Spleen (tissue), 11 donors: Measurements from ENCODE around the gene PSRC1. TPM values are rescaled to one million over a fixed set of nuclear protein-coding genes. Genes with fewer than 3 reads are reported as not detected.
A peak's percentile ranks its signal among the peaks of the same experiment; 100 is the strongest.

Experiments used
- DNase-seq: peaks from one replicate; pipeline ENCODE4 v3.0.0-alpha.2; 2020
- H3K27ac ChIP-seq, 8 donors: fragments of 200-600 bp; sonication (generic) in 7 of 8; 1 replicate in 4 of 8; 2 replicates in 4 of 8; pipeline versions ENCODE4 v1.5.0 to v1.8.0; 2016 to 2021; ENCODE audit warnings: inconsistent platforms in 4 of 8, mild to moderate bottlenecking in 4 of 8, moderate library complexity in 1 of 8
- H3K27me3 ChIP-seq, 7 donors: fragments of 200-600 bp; sonication (generic) in 6 of 7; replicated peaks in 1 of 7; 1 replicate in 4 of 7; 2 replicates in 3 of 7; pipeline versions ENCODE4 v1.5.0 to v1.8.0; 2016 to 2021; ENCODE audit warnings: inconsistent platforms in 3 of 7, mild to moderate bottlenecking in 1 of 7
- H3K36me3 ChIP-seq, 6 donors: fragments of 200-600 bp; sonication (generic) in 5 of 6; 1 replicate in 4 of 6; 2 replicates in 2 of 6; pipeline versions ENCODE4 v1.5.0 to v1.8.0; 2016 to 2021; ENCODE audit warnings: inconsistent platforms in 2 of 6
- H3K4me1 ChIP-seq, 6 donors: fragments of 200-600 bp; sonication (generic) in 5 of 6; 1 replicate in 3 of 6; 2 replicates in 3 of 6; pipeline versions ENCODE4 v1.5.0 to v1.8.0; 2016 to 2021; ENCODE audit warnings: inconsistent platforms in 3 of 6
- H3K4me3 ChIP-seq, 8 donors: fragments of 200-600 bp; sonication (generic) in 7 of 8; 1 replicate in 4 of 8; 2 replicates in 4 of 8; pipeline versions ENCODE4 v1.5.0 to v1.8.0; 2016 to 2021; ENCODE audit warnings: inconsistent platforms in 4 of 8, mild to moderate bottlenecking in 4 of 8, moderate library complexity in 2 of 8
- H3K9me3 ChIP-seq, 8 donors: fragments of 200-600 bp; sonication (generic) in 7 of 8; 1 replicate in 4 of 8; 2 replicates in 4 of 8; pipeline versions ENCODE4 v1.5.0 to v1.8.0; 2016 to 2021; ENCODE audit warnings: inconsistent platforms in 4 of 8
- POLR2A ChIP-seq, 3 donors: fragments of 450-650 bp; IDR thresholded peaks; one replicate each; pipeline ENCODE4 v1.5.1; 2017; ENCODE audit warnings: antibody characterized with exemption in 3 of 3, mild to moderate bottlenecking in 1 of 3
- POLR2AphosphoS5 ChIP-seq, 3 donors: sonication (generic); formaldehyde crosslinking; IDR thresholded peaks; one replicate each; pipeline ENCODE4 v1.5.1; 2017; ENCODE audit warnings: antibody characterized with exemption in 3 of 3
- WGBS, 5 donors: extraction: QIAGEN DNeasy Blood & Tissue Kit in 3 of 5; methylation state at CpG; one replicate each; pipeline versions ENCODE4 v1.1.5 to v1.1.7; 2013 to 2018; 5-methylcytosine and 5-hydroxymethylcytosine counted together
- intact Hi-C: fragments of 100-400 bp; cut with DNase I; formaldehyde crosslinking; loops from one replicate; pipeline ENCODE4 v1.15.0; 2023; ENCODE audit warnings: low total_unique reads
- polyA plus RNA-seq, 3 donors: library from polyadenylated mRNA; stranded (reverse); fragments of 200-250 nt; gene quantifications; one replicate each; pipeline ENCODE4 v1.2.1, GENCODE V29; 2013
- total RNA-seq, 7 donors: library from RNA; depleted of rRNA in 3 of 7; stranded (reverse); fragments of >200 nt in 3 of 7; fragmentation: NEBNext Ultra II Directional in 4 of 7; extraction: Animal tissue kit (Norgen Biotek cat#: 25700) in 4 of 7; gene quantifications; one replicate each; pipeline versions ENCODE4 v1.1.0 to v1.2.1, GENCODE V29; 2016 to 2021
- TF ChIP-seq, protein P1 (sequence below), 11 experiments: fragments of 200-600 bp in 7 of 11; fragments of 450-650 bp in 4 of 11; sonication (generic) in 4 of 11; IDR thresholded peaks in 8 of 11; conservative IDR thresholded peaks in 3 of 11; 1 replicate in 7 of 11; 2 replicates in 4 of 11; pipeline versions ENCODE4 v1.4.0 to v1.8.0; 2016 to 2021; ENCODE audit warnings: antibody characterized with exemption in 11 of 11, inconsistent platforms in 4 of 11, mild to moderate bottlenecking in 1 of 11
- donor health status: healthy with polysubstance abuse.
- donor health status: DM: no; HTN: no; CAD: no; lungs with moderate emphysema.
- donor health status: DM: no; HTN: no; CAD: no.
- donor health status: Bipolar disorder and iron deficiency.
- donor health status: healthy.
- donor health status: DM: no; HTN: no; CAD: no.
- donor health status: DM: yes; HTN: yes; CAD: no.

Gene PSRC1
- total and polyA plus RNA-seq, 10 donors: 2.0 to 9.3 (median 3.5) TPM

DNA sequence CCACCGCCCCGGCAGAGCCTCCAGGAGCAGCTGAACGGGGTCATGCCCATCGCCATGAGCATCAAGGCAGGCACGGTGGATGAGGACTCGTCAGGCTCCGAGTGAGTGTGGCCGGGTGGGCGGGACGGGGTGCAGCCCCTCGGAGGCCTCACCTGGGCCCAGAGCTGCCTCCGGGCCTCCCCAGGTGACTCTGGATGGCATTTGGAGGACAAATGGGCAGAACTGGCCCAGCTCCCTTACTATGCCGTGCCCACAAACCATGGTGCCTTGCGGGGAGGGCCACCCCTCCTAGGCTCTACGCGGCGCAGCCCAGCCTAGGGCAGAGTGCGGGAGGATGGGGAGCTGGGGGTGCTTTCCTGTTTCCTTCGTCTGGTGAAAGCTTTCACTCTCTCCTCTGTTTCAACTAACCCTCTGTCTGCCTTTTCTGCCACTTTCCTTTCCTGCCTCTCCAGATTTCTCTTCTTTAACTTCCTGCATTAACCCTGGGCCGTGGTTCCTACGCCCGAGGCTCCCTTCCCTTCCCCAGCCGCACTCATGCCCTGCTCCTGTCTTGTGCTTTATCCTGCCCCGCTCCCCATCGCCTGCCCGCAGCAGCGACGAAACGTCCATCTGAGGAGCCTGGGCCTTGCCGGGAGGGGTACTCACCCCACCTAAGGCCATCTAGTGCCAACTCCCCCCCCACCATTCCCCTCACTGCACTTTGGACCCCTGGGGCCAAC lies 9.2 kb downstream of the PSRC1 start:
- Histone ChIP-seq H3K4me3 (no peak overlapping the region), H3K27me3 (peaks cover 0 to 15% (median 0%) of the 10 kb centered on the region in 7 donors), H3K36me3 (no peaks in the 10 kb centered on the region), H3K27ac (no peak overlapping the region), H3K4me1 (peaks cover 0 to 34% (median 6%) of the 10 kb centered on the region in 6 donors), H3K9me3 (no peaks in the 10 kb centered on the region)
- TF ChIP-seq POLR2AphosphoS5 (IDR thresholded peaks at IDR 0.05) (no peak), POLR2A (IDR thresholded peaks at IDR 0.05) (no peak)
- TF ChIP-seq, protein P1, sequence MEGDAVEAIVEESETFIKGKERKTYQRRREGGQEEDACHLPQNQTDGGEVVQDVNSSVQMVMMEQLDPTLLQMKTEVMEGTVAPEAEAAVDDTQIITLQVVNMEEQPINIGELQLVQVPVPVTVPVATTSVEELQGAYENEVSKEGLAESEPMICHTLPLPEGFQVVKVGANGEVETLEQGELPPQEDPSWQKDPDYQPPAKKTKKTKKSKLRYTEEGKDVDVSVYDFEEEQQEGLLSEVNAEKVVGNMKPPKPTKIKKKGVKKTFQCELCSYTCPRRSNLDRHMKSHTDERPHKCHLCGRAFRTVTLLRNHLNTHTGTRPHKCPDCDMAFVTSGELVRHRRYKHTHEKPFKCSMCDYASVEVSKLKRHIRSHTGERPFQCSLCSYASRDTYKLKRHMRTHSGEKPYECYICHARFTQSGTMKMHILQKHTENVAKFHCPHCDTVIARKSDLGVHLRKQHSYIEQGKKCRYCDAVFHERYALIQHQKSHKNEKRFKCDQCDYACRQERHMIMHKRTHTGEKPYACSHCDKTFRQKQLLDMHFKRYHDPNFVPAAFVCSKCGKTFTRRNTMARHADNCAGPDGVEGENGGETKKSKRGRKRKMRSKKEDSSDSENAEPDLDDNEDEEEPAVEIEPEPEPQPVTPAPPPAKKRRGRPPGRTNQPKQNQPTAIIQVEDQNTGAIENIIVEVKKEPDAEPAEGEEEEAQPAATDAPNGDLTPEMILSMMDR (IDR thresholded peaks at IDR 0.05 in 8 of 11, conservative IDR thresholded peaks at IDR 0.05 in 3 of 11): no peak
- 57 to 66% (median 65%) methylated on average over 25 to 30 of the region's 30 CpGs for WGBS, 5 donors
- DNase-seq: peak; percentile 67
- intact Hi-C loops: no loop called here

DNA sequence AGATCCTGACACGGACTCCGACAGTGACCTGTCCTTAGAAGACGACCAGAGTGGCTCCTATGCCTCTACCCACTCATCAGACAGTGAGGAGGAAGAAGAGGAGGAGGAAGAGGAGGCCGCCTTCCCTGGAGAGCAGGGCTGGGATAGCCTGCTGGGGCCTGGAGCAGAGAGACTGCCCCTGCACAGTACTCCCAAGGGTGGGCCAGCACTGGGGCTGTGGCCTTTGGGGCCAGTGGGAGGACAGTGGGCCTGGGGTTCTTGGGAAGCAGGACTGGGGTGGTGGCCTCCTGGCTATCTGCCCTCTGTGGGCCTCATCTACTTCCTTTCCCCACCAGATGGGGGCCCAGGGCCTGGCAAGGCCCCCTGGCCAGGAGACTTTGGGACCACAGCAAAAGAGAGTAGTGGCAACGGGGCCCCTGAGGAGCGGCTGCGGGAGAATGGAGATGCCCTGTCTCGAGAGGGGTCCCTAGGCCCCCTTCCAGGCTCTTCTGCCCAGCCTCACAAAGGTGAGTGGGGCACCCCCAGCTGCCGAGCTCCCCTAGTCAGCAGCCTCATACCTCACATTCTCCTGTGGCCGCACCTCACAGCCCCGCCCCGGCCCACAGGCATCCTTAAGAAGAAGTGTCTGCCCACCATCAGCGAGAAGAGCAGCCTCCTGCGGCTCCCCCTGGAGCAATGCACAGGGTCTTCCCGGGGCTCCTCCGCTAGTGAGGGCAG lies 10.0 kb downstream of the PSRC1 start:
- Histone ChIP-seq H3K27ac (no peak overlapping the region), H3K9me3 (no peaks in the 10 kb centered on the region), H3K4me1 (peaks cover 0 to 34% (median 6%) of the 10 kb centered on the region in 6 donors), H3K4me3 (no peak overlapping the region), H3K36me3 (no peaks in the 10 kb centered on the region), H3K27me3 (peaks cover 0 to 15% (median 0%) of the 10 kb centered on the region in 7 donors)
- WGBS, 5 donors: 91 to 92% (median 91%) methylated on average over 8 to 16 of the region's 16 CpGs
- DNase-seq: no peak
- TF ChIP-seq POLR2AphosphoS5 (IDR thresholded peaks at IDR 0.05): no peak
- TF ChIP-seq, protein P1 (IDR thresholded peaks at IDR 0.05 in 8 of 11, conservative IDR thresholded peaks at IDR 0.05 in 3 of 11): no peak
- no peak for TF ChIP-seq POLR2A (IDR thresholded peaks at IDR 0.05)
- intact Hi-C loops: no loop called here

DNA sequence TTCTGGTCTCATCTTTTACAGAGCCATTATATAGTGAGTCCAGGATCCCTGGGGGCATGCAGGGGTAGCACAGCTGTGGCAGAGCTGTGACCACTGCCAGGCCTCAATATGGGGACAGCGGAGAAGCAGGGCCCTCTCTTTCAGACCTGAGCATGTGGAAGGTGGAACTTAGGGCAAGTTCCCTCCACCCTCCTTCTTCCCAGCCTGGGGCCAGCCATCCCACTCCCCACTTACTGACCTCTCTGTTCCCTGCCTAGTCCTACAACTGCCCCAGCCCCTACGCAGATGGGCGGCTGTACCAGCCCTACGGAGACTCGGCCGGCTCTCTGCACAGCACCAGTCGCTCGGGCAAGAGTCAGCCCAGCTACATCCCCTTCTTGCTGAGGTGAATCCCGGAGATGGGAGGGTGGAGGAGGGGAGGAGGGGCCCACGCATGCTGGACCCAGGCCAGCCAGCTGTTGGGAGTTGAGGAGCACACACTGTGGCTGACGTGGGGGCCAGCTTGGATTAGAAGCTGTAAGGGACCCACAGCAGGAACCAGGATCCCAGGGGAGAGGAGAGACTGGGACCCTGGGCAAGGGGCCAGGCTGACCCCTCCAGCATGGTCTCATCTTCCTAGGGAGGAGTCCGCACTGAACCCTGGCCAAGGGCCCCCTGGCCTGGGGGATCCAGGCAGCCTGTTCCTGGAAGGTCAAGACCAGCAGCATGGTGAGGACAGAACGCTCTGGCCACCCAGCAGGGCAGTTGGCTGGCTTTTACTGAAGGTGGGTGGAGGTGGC lies 10.7 kb downstream of the PSRC1 start:
- TF ChIP-seq POLR2AphosphoS5 (IDR thresholded peaks at IDR 0.05): no peak
- TF ChIP-seq, protein P1 (IDR thresholded peaks at IDR 0.05 in 8 of 11, conservative IDR thresholded peaks at IDR 0.05 in 3 of 11): no peak
- no peak for TF ChIP-seq POLR2A (IDR thresholded peaks at IDR 0.05)
- Histone ChIP-seq H3K4me3 (no peak overlapping the region), H3K36me3 (no peaks in the 10 kb centered on the region), H3K27ac (no peak overlapping the region), H3K4me1 (peaks cover 0 to 28% (median 2%) of the 10 kb centered on the region in 6 donors), H3K27me3 (peaks cover 0 to 15% (median 0%) of the 10 kb centered on the region in 7 donors), H3K9me3 (no peaks in the 10 kb centered on the region)
- DNase-seq: peak; percentile 63
- intact Hi-C loops: no loop called here
- 79 to 92% (median 90%) methylated on average over 4 to 13 of the region's 13 CpGs for WGBS, 5 donors
